NOMO-1 (cell line): ENCODE results near the gene DDX31.
"Not testable (repeated sequence)": the region's sequence is repeated elsewhere in the genome, so short reads cannot be mapped to it uniquely, and the experiment has no call there.

Experiments
- DNase-seq, 2 experiments: peaks; one replicate each; lab custom pipeline; 2025; ENCODE audit not compliant: unreplicated experiment in 2 of 2; lab: John Stamatoyannopoulos, UW

DDX31 gene

GRCh38 chr9:132583584-132584304, 86.0 kb downstream of the DDX31 start:
- DNase-seq: no peak

- DNase-seq: no peak
Measured at GRCh38 chr9:132582786-132583583, 86.8 kb downstream of the DDX31 start.

GRCh38 chr9:132582276-132582785, 87.5 kb downstream of the DDX31 start, which contains the start of gene BARHL1:
Gene BARHL1 (plus strand): TSS chr9:132582606. CDS start chr9:132582798, 192 bp downstream.
- DNase-seq: no peak

- no peak for DNase-seq
Measured at GRCh38 chr9:132579427-132579798, 90.4 kb downstream of the DDX31 start.

- DNase-seq: no peak
Measured at GRCh38 chr9:132578367-132578932, 91.3 kb downstream of the DDX31 start.

- no peak for DNase-seq
Measured at GRCh38 chr9:132577119-132577518, 92.7 kb downstream of the DDX31 start.

- DNase-seq: no peak
Measured at GRCh38 chr9:132575811-132576210, 94.0 kb downstream of the DDX31 start.

GRCh38 chr9:132575005-132575609, 94.7 kb downstream of the DDX31 start:
- peak in 1 of 2 experiments; percentile 12 for DNase-seq

GRCh38 chr9:132572921-132573320, 96.9 kb downstream of the DDX31 start:
- DNase-seq: no peak

- DNase-seq: no peak
Measured at GRCh38 chr9:132571806-132572600, 97.8 kb downstream of the DDX31 start.

- DNase-seq: not testable (repeated sequence)
Measured at GRCh38 chr9:132568787-132569186, 101.0 kb downstream of the DDX31 start.

GRCh38 chr9:132564526-132564925, 105.3 kb downstream of the DDX31 start:
- no peak for DNase-seq

- no peak for DNase-seq
Measured at GRCh38 chr9:132562306-132562573, 107.5 kb downstream of the DDX31 start.

- DNase-seq: no peak
Measured at GRCh38 chr9:132560616-132561202, 109.1 kb downstream of the DDX31 start.

- DNase-seq: no peak
Measured at GRCh38 chr9:132559711-132560110, 110.1 kb downstream of the DDX31 start.

GRCh38 chr9:132557159-132557558, 112.6 kb downstream of the DDX31 start:
- no peak for DNase-seq

- no peak for DNase-seq
Measured at GRCh38 chr9:132556714-132557113, 113.1 kb downstream of the DDX31 start.

GRCh38 chr9:132556235-132556634, 113.5 kb downstream of the DDX31 start:
- DNase-seq: no peak

GRCh38 chr9:132555528-132555927, 114.3 kb downstream of the DDX31 start:
- DNase-seq: no peak

- DNase-seq: no peak
Measured at GRCh38 chr9:132554755-132555154, 115.0 kb downstream of the DDX31 start.
